SK-N-SH (cell line): ENCODE data around the gene MAML3.

Source experiments
- CTCF ChIP-seq: fragments of 200-600 bp; sonication (generic); IDR thresholded peaks from 2 replicates; pipeline ENCODE4 v1.6.1; 2017; ENCODE audit warnings: antibody characterized with exemption, mild to moderate bottlenecking, moderate library complexity
- EP300 ChIP-seq, 2 experiments: IDR thresholded peaks; 2 replicates each; pipeline versions ENCODE4 v1.4.0 to v1.6.1; 2012; ENCODE audit warnings: borderline replicate concordance in 1 of 2, low read depth in 1 of 2, low read length in 1 of 2
- JUND ChIP-seq: IDR thresholded peaks from 2 replicates; pipeline ENCODE4 v1.4.0; 2012
- NFIC ChIP-seq: IDR thresholded peaks from 2 replicates; pipeline ENCODE4 v1.4.0; 2012; ENCODE audit warnings: borderline replicate concordance
- REST ChIP-seq: IDR thresholded peaks from 2 replicates; pipeline ENCODE4 v1.6.1; 2012; ENCODE audit warnings: mild to moderate bottlenecking, low read depth, low read length, moderate library complexity
- RXRA ChIP-seq: IDR thresholded peaks from 2 replicates; pipeline ENCODE4 v1.4.0; 2012; ENCODE audit warnings: low read depth, mild to moderate bottlenecking, borderline replicate concordance
- SMC3 ChIP-seq: IDR thresholded peaks from 2 replicates; pipeline ENCODE4 v1.6.1; 2012; ENCODE audit warnings: low read depth, low read length, improper control_type of control experiment
- USF2 ChIP-seq: fragments of 150-350 bp; IDR thresholded peaks from 2 replicates; pipeline ENCODE4 v1.6.1; 2017; ENCODE audit warnings: antibody characterized with exemption, low read length, low read depth, borderline replicate concordance

- TF ChIP-seq CTCF (no peak), RXRA (no peak), JUND (no peak), REST (no peak), EP300 (IDR thresholded peaks at IDR 0.05; ENCODE audit: borderline replicate concordance in 1 of 2, low read depth in 1 of 2, low read length in 1 of 2) (no peak), USF2 (no peak), NFIC (no peak), SMC3 (no peak)
These were observed 92.2 kb downstream of the MAML3 start for GRCh38 chr4:140061659-140062289.
